Mesendoderm (in vitro differentiated cells): ENCODE data around the gene PARD3.

ENCODE experiments used
- DNase-seq: peaks from one replicate; pipeline ENCODE4 v3.0.0; 2013
- H2AK5ac ChIP-seq: 2 replicates; pipeline ENCODE4 v1.6.1; 2013; ENCODE audit warnings: low read length, inconsistent platforms
- H2BK120ac ChIP-seq: 2 replicates; pipeline ENCODE4 v1.6.1; 2013; ENCODE audit warnings: low read depth, mild to moderate bottlenecking, low read length, moderate library complexity, mixed read lengths
- H2BK15ac ChIP-seq: replicated peaks from 2 replicates; pipeline ENCODE4 v1.6.1; 2013; ENCODE audit warnings: low read depth, mild to moderate bottlenecking, moderate library complexity
- H2BK5ac ChIP-seq: 2 replicates; pipeline ENCODE4 v1.6.1; 2013; ENCODE audit warnings: low read length, inconsistent platforms
- H3K18ac ChIP-seq: 2 replicates; pipeline ENCODE4 v1.6.1; 2013; ENCODE audit warnings: mild to moderate bottlenecking, low read length, mixed read lengths
- H3K23ac ChIP-seq: one replicate; pipeline ENCODE4 v1.6.1; 2013; ENCODE audit warnings: low read length
- H3K27ac ChIP-seq: 2 replicates; pipeline ENCODE4 v1.5.1; 2013; ENCODE audit warnings: low read depth, mild to moderate bottlenecking, inconsistent platforms, low read length, moderate library complexity
- H3K27me3 ChIP-seq: 2 replicates; pipeline ENCODE4 v1.6.1; 2013; ENCODE audit warnings: low read length, control low read depth, mild to moderate bottlenecking, inconsistent platforms; ENCODE audit not compliant: insufficient read depth, poor library complexity
- H3K36me3 ChIP-seq: 2 replicates; pipeline ENCODE4 v1.6.1; 2013; ENCODE audit warnings: low read length, inconsistent platforms; ENCODE audit not compliant: control insufficient read depth, insufficient read depth
- H3K4ac ChIP-seq: one replicate; pipeline ENCODE4 v1.6.1; 2013; ENCODE audit warnings: low read depth, mild to moderate bottlenecking, low read length, moderate library complexity
- H3K4me1 ChIP-seq: 2 replicates; pipeline ENCODE4 v1.6.1; 2013; ENCODE audit warnings: low read depth, low read length, inconsistent platforms; ENCODE audit not compliant: control insufficient read depth
- H3K4me2 ChIP-seq: 2 replicates; pipeline ENCODE4 v1.6.1; 2013; ENCODE audit warnings: low read length
- H3K4me3 ChIP-seq: 2 replicates; pipeline ENCODE4 v1.5.1; 2013; ENCODE audit warnings: mild to moderate bottlenecking, low read length
- H3K56ac ChIP-seq: one replicate; pipeline ENCODE4 v1.6.1; 2013; ENCODE audit warnings: low read length
- H3K79me1 ChIP-seq: 2 replicates; pipeline ENCODE4 v1.6.1; 2013; ENCODE audit warnings: low read length, inconsistent platforms
- H3K79me2 ChIP-seq: 2 replicates; pipeline ENCODE4 v1.6.1; 2013; ENCODE audit warnings: mild to moderate bottlenecking, low read length; ENCODE audit not compliant: control insufficient read depth, insufficient read depth
- H3K9ac ChIP-seq: 2 replicates; pipeline ENCODE4 v1.6.1; 2013; ENCODE audit warnings: low read length, inconsistent platforms
- H4K5ac ChIP-seq: one replicate; pipeline ENCODE4 v1.6.1; 2013; ENCODE audit warnings: low read length
- H4K8ac ChIP-seq: one replicate; pipeline ENCODE4 v1.6.1; 2013; ENCODE audit warnings: low read depth, mild to moderate bottlenecking, control low read depth, low read length, moderate library complexity
- whole genome bisulfite sequencing: extraction: QIAGEN DNeasy Blood & Tissue Kit; methylation state at CpG from one replicate; pipeline ENCODE4 v1.1.7; 2013; ENCODE audit warnings: low lambda C conversion rate, missing lambda C conversion rate; ENCODE audit not compliant: insufficient coverage; ENCODE audit errors: extremely low coverage; 5-methylcytosine and 5-hydroxymethylcytosine counted together

The PARD3 gene

GRCh38 chr10:34407324-34407805 lies 407.7 kb downstream of the PARD3 start:
- no peak overlapping the region for H3K27ac ChIP-seq
- WGBS: no CpG with 5 or more reads among the region's 7 CpGs
- no peak overlapping the region for H3K4me2 ChIP-seq

GRCh38 chr10:34406463-34407323 lies 408.4 kb downstream of the PARD3 start:
- Histone ChIP-seq H3K36me3 (no peaks in the 10 kb centered on the region), H3K23ac (no peak overlapping the region), H2BK120ac (no peak overlapping the region), H4K8ac (no peak overlapping the region), H3K79me1 (peaks cover 2% of the 10 kb centered on the region), H3K27ac (no peak overlapping the region), H2AK5ac (no peak overlapping the region), H4K5ac (no peak overlapping the region), H2BK5ac (no peak overlapping the region), H3K18ac (no peak overlapping the region), H3K4me1 (peaks cover 3% of the 10 kb centered on the region), H3K9ac (no peak overlapping the region), H3K56ac (no peak overlapping the region), H3K4me2 (no peak overlapping the region), H3K4ac (no peak overlapping the region), H3K4me3 (no peak overlapping the region), H2BK15ac (no peak overlapping the region), H3K27me3 (no peaks in the 10 kb centered on the region), H3K79me2 (no peaks in the 10 kb centered on the region)
- no peak for DNase-seq
- WGBS: no CpG with 5 or more reads among the region's 4 CpGs

More at GRCh38 chr10:34407324-34407805, 407.7 kb downstream of the PARD3 start:
- no peak overlapping the region for H2AK5ac ChIP-seq
- H3K56ac ChIP-seq: no peak overlapping the region
- no peak overlapping the region for H3K23ac ChIP-seq
- no peaks in the 10 kb centered on the region for H3K4me1 ChIP-seq
- H3K18ac ChIP-seq: no peak overlapping the region
- no peak overlapping the region for H2BK120ac ChIP-seq
- no peak overlapping the region for H3K4me3 ChIP-seq
- no peak overlapping the region for H3K9ac ChIP-seq
- H2BK15ac ChIP-seq: no peak overlapping the region
- H3K36me3 ChIP-seq: no peaks in the 10 kb centered on the region
- no peak overlapping the region for H4K5ac ChIP-seq
- H2BK5ac ChIP-seq: no peak overlapping the region
- H3K4ac ChIP-seq: no peak overlapping the region
- no peak for DNase-seq
- H3K79me2 ChIP-seq: no peaks in the 10 kb centered on the region
- H4K8ac ChIP-seq: no peak overlapping the region
- peaks cover 2% of the 10 kb centered on the region for H3K79me1 ChIP-seq
- H3K27me3 ChIP-seq: no peaks in the 10 kb centered on the region

- Histone ChIP-seq H3K79me2 (no peaks in the 10 kb centered on the region), H4K8ac (no peak overlapping the region), H2BK120ac (no peak overlapping the region), H3K4me2 (no peak overlapping the region), H3K4me1 (peaks cover 4% of the 10 kb centered on the region), H3K79me1 (peaks cover 2% of the 10 kb centered on the region), H3K23ac (no peak overlapping the region), H3K18ac (no peak overlapping the region), H2BK15ac (no peak overlapping the region), H3K4me3 (no peak overlapping the region), H3K56ac (no peak overlapping the region), H3K4ac (no peak overlapping the region), H3K9ac (no peak overlapping the region), H3K36me3 (no peaks in the 10 kb centered on the region), H2BK5ac (no peak overlapping the region), H3K27ac (no peak overlapping the region), H3K27me3 (no peaks in the 10 kb centered on the region), H2AK5ac (no peak overlapping the region), H4K5ac (no peak overlapping the region)
- no CpG with 5 or more reads among the region's 3 CpGs for WGBS
- DNase-seq: no peak
These were observed 409.3 kb downstream of the PARD3 start for GRCh38 chr10:34405611-34406462.

GRCh38 chr10:34403512-34403911 lies 411.6 kb downstream of the PARD3 start:
- no peak overlapping the region for H3K4ac ChIP-seq
- no peak overlapping the region for H3K27ac ChIP-seq
- H3K36me3 ChIP-seq: no peaks in the 10 kb centered on the region
- no peak for DNase-seq
- no peak overlapping the region for H2BK120ac ChIP-seq
- no peak overlapping the region for H3K56ac ChIP-seq
- no peak overlapping the region for H4K8ac ChIP-seq
- H3K79me2 ChIP-seq: no peaks in the 10 kb centered on the region
- H3K4me3 ChIP-seq: no peak overlapping the region
- H3K27me3 ChIP-seq: no peaks in the 10 kb centered on the region
- peaks cover 4% of the 10 kb centered on the region for H3K4me1 ChIP-seq
- no peak overlapping the region for H3K23ac ChIP-seq
- H3K9ac ChIP-seq: no peak overlapping the region
- H4K5ac ChIP-seq: no peak overlapping the region
- no peak overlapping the region for H2BK15ac ChIP-seq
- H3K18ac ChIP-seq: no peak overlapping the region
- peaks cover 2% of the 10 kb centered on the region for H3K79me1 ChIP-seq
- WGBS: no CpG with 5 or more reads among the region's 4 CpGs
- no peak overlapping the region for H3K4me2 ChIP-seq
- H2BK5ac ChIP-seq: no peak overlapping the region
- no peak overlapping the region for H2AK5ac ChIP-seq

GRCh38 chr10:34400075-34400474 lies 415.0 kb downstream of the PARD3 start:
- Histone ChIP-seq H2BK5ac (no peak overlapping the region), H4K5ac (no peak overlapping the region), H3K18ac (no peak overlapping the region), H3K79me1 (peaks cover 2% of the 10 kb centered on the region), H4K8ac (no peak overlapping the region), H3K4ac (no peak overlapping the region), H3K23ac (no peak overlapping the region), H2AK5ac (no peak overlapping the region), H3K27ac (no peak overlapping the region), H3K9ac (no peak overlapping the region), H3K79me2 (no peaks in the 10 kb centered on the region), H3K4me3 (no peak overlapping the region), H3K56ac (no peak overlapping the region), H3K4me1 (peaks cover 6% of the 10 kb centered on the region), H2BK120ac (no peak overlapping the region), H2BK15ac (no peak overlapping the region), H3K27me3 (no peaks in the 10 kb centered on the region), H3K4me2 (no peak overlapping the region), H3K36me3 (no peaks in the 10 kb centered on the region)
- no peak for DNase-seq
- no CpG with 5 or more reads among the region's 3 CpGs for WGBS
